ENCODE data around the gene UGT1A7.

GRCh38 chr2:233671290-233672161, 10.2 kb upstream of the UGT1A7 start, which contains the start of gene UGT1A9:
- TF ChIP-seq CTCF (IDR thresholded peaks at IDR 0.05), result no peak
- TF ChIP-seq ZFX (IDR thresholded peaks at IDR 0.05; ENCODE audit: borderline replicate concordance), result no peak

All from 22Rv1 (cell line).